HG02938 (cell line): ENCODE data around the gene LRP2BP.
"Not testable (repeated sequence)": the region's sequence is repeated elsewhere in the genome, so short reads cannot be mapped to it uniquely, and the experiment has no call there.

Source experiments
- ATAC-seq: cut with Tn5 transposase; IDR thresholded peaks from one replicate; pipeline ENCODE4 v1.9.1; 2021; ENCODE audit warnings: mild to moderate bottlenecking, moderate library complexity; ENCODE audit not compliant: unreplicated experiment

Gene LRP2BP

DNA sequence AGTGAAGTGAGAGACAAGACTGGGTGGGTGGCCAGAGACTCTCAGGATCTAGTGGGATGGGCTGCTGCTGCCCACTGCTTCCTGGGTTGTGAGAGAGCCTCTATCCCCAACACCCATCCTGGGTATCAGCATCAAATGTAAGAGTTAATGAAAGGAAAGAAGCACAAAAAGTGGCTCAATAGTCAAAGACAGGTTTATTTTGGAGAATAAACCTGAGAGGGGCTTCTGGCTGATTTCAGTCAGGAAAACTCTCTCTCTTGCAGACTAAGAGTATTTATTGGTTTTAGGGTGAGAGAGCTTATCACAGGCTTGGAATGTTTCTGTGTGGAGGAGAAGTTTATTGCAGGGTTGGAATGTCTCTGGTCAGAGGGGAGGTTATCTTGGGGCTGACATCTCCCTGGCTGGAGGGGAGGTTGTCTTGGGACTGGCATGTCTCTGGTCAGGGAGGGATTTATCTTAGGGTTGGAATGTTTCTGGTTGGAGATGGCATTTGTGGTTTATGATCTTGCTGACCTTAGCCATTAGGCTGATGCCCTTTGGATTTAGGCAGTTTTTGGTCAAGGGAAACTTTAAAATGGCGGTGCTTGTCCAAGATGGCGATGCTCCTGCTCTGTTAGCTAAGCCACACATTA is 65.7 kb downstream of the LRP2BP start:
- ATAC-seq: not testable (repeated sequence)

DNA sequence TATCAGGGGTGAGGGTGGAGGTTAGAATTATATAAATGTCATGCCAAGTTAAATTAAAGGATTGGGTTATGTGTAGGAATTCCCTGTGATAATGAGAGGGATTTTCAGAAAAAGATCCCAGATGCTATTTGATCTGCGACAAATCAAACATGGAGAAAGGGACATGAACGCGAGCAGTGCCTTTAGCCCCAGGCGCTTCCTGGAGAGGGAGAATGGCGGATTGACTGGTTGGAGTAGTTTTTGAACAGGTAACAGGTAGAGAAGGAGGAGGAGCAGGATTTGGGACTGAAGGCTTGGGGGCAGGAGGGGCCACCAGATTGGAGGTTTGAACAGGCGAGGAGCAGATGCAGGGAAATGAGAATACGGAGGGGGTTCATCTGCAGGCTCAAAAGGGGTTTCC is 67.1 kb downstream of the LRP2BP start:
- no peak for ATAC-seq

DNA sequence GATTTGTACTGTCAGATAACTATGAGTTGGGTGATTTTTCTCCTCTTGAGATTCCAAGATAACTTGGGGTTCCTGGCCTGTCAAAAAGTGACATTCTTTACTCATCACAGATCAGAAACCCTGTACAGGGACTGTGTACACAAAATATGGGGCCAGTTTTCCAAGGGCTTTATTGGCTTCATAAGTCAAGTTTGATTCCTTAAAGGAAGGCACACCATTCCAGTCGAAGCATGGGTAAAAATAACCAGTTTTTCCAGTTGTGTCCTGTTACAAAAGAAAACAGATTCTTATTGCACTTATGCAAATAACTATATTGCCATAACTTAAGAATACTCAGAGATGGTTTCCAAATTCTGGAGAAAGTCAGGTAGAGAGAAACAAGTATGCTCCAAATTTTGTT is 70.0 kb downstream of the LRP2BP start:
- not testable (repeated sequence) for ATAC-seq

DNA sequence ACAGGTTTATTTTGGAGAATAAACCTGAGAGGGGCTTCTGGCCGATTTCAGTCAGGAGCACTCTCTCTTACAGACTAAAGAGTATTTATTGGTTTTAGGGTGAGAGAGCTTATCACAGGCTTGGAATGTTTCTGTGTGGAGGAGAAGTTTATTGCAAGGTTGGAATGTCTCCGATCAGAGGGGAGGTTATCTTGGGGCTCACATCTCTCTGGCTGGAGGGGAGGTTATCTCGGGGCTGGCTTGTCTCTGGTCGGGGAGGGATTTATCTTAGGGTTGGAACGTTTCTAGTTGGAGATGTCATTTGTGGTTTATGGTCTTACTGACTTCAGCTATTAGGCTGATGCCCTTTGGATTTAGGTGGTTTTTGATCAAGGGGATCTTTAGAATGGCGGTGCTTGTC is 71.4 kb downstream of the LRP2BP start:
- not testable (repeated sequence) for ATAC-seq

DNA sequence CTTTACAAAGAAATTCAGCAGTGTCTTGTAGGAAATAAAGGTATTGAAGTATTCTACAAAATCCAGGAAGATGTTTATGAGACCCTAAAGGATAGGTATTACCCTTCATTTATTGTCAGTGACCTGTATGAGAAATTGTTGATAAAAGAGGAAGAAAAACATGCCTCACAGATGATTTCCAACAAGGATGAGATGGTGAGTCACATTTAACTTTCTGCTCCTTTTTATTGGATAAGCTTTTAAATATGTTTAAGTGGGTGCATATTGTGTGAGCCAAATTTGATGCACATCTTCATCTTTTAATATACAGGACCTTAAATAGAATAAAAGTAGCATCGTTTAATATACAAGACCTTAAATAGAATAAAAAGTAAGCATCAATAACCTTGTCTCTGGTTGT is 72.1 kb downstream of the LRP2BP start:
- ATAC-seq: no peak

DNA sequence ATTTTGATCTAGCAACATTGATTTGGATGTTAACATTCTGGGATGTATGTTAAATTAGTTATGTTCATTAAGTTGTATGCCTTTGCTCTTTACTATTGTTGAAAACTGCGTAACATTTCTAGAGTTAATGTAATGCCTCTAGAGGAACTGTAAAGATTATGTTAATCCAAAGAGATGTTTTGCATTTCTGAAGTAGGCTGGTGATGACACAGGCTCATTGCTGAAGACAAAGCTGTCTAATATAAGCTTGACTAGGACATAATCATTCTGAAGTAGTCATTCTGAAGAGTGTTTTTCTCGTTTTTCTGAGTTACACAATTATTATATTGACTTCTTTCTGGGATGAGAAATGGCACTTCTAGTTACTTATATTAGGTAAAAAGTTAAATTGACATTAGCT is 72.9 kb downstream of the LRP2BP start:
- ATAC-seq: no peak

DNA sequence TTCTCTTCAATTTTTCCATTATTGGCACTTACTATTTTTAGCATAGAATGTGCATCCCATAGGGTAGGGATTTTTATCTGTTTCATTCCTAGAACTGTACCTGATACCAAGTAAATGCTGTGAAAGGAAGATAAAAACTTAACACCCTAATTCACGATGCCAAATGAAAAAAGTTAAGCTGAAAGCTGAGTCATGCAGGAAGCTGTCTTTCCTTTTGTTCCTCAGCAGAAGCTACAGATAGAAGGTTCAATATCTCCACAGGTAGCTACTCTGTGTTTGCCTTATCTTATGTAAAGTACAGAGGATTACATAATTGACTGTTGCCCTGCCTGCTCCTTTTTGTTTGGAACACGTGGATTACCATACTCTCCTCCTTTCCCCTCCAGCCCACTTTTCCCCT is 77.0 kb downstream of the LRP2BP start:
- ATAC-seq: no peak

DNA sequence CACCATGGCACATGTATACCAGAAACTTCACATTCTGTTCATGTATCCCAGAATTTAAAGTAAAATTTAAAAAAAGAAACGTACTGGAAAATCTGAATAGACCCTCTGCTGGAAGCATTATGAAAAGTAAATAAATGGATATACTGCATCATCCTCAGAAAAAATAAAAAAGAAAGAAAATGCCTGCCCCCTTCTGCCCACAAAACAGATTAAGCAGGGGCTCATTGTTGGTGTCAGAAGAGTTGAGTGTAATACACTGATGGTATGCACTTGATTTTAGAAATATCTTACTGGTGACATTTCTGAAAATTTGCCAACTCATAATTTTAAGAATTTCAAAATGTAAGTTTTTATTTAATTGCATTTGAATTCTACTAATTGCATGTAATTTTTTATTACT is 77.8 kb downstream of the LRP2BP start:
- no peak for ATAC-seq

DNA sequence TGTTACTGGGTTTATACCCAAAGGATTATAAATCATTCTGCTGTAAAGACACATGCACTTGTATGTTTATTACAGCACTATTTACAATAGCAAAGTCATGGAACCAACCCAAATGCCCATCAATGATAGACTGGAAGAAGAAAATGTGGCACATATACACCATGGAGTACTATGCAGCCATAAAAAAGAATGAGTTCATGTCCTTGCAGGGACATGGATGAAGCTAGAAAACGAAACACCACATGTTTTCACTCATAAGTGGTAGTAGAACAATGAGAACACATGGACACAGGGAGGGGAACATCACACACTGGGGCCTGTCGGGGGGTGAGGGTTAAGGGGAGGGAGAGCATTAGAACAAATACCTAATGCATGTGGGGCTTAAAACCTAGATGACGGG is 78.3 kb downstream of the LRP2BP start:
- not testable (repeated sequence) for ATAC-seq
